H1 (cell line): ENCODE results near the gene WDR76.

Source experiments
- JUN ChIP-seq: IDR thresholded peaks from 2 replicates; pipeline ENCODE4 v1.6.1; 2011; ENCODE audit warnings: low read depth, mild to moderate bottlenecking, improper control_type of control experiment, low read length
- RAD21 ChIP-seq, 2 experiments: IDR thresholded peaks in 1 of 2; conservative IDR thresholded peaks in 1 of 2; 2 replicates each; pipeline ENCODE4 v1.6.1; 2011; ENCODE audit warnings: low read depth in 2 of 2, low read length in 2 of 2, improper control_type of control experiment in 1 of 2, inconsistent platforms in 1 of 2, mild to moderate bottlenecking in 1 of 2, moderate library complexity in 1 of 2
- RFX5 ChIP-seq: IDR thresholded peaks from 2 replicates; pipeline ENCODE4 v1.6.1; 2011; ENCODE audit warnings: low read depth, low read length, improper control_type of control experiment, borderline replicate concordance

GRCh38 chr15:43795997-43796396, 30.8 kb upstream of the WDR76 start:
- TF ChIP-seq JUN, result no peak
- TF ChIP-seq RFX5, result no peak
- TF ChIP-seq RAD21 (IDR thresholded peaks at IDR 0.05 in 1 of 2, conservative IDR thresholded peaks at IDR 0.05 in 1 of 2; ENCODE audit: low read depth in 2 of 2, low read length in 2 of 2), result no peak
